ENCODE measurements around the gene NOL3. TPM values are rescaled to one million over a fixed set of nuclear protein-coding genes. Genes with fewer than 3 reads are reported as not detected.

The NOL3 gene
- total RNA-seq, 4 donors from 2014 or later = 64.3 to 116 (median 90.5) TPM

DNA sequence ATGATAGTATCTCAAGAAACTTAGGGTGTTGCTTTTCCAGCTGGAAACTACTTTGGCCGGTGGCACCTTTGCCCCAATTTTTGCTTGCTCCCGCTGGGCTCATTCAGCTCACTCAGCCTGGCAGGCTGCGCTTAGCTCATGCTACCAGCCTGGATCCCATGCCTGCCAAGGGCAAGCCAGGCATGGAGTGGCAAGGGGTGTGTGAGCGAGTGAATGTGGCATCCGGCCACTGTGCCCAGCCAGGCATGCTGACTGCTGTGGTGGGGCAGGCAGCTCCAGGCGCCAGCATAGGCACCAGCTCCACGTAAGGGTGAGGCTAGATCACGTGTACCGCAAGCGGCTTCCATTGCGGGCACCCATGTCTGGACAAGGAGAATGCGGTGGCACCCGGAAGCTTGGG is 28.9 kb upstream of the NOL3 start:
- TF ChIP-seq POLR2A (IDR thresholded peaks at IDR 0.05) (no peak), EP300 (IDR thresholded peaks at IDR 0.05) (no peak), CTCF (IDR thresholded peaks at IDR 0.05) (no peak), POLR2AphosphoS5 (IDR thresholded peaks at IDR 0.05) (no peak)
- no peaks in the 10 kb centered on the region for H3K9me3 ChIP-seq
- no peak for DNase-seq (ENCODE audit: low spot score in 2 of 2)
- H3K27me3 ChIP-seq = no peaks in the 10 kb centered on the region
- 89% methylated on average over 7 of the region's 13 CpGs for WGBS
- H3K36me3 ChIP-seq = peaks cover 91% of the 10 kb centered on the region
- no peak overlapping the region for H3K4me3 ChIP-seq
- H3K4me1 ChIP-seq = no peaks in the 10 kb centered on the region
- H3K27ac ChIP-seq = no peak overlapping the region

GRCh38 chr16:67142342-67142741 is 28.0 kb upstream of the NOL3 start:
- no peak for DNase-seq (ENCODE audit: low spot score in 2 of 2)
- TF ChIP-seq CTCF (IDR thresholded peaks at IDR 0.05) = no peak
- no peak for TF ChIP-seq POLR2AphosphoS5 (IDR thresholded peaks at IDR 0.05)
- TF ChIP-seq EP300 (IDR thresholded peaks at IDR 0.05) = no peak
- TF ChIP-seq POLR2A (IDR thresholded peaks at IDR 0.05) = no peak
- Histone ChIP-seq H3K27ac (no peak overlapping the region), H3K36me3 (peaks cover 91% of the 10 kb centered on the region), H3K9me3 (no peaks in the 10 kb centered on the region), H3K27me3 (no peaks in the 10 kb centered on the region), H3K4me1 (no peaks in the 10 kb centered on the region), H3K4me3 (no peak overlapping the region)
- 88% methylated on average over 9 of the region's 9 CpGs for WGBS

DNA sequence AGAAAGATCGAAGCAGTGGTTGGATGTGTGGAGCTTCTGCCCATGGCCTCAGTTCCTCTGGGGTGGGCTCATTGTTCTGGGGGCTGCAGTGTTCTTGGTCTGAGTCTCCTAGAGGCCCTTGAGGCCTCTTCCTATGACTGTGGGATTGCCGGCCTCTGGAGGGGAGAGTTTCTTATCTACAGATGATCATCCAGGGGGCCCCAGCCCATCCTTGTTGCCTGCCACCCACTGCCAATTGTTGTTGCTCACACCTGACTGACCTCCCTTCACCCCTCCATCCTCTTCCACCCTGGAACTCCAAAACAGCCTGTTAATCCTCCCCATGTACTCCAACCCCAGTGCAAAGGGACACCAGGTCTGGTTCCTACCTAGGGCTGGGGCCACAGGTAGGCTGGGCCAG is 25.4 kb upstream of the NOL3 start:
- WGBS = 100% methylated on average over 2 of the region's 2 CpGs
- TF ChIP-seq POLR2AphosphoS5 (IDR thresholded peaks at IDR 0.05) (no peak), POLR2A (IDR thresholded peaks at IDR 0.05) (no peak), CTCF (IDR thresholded peaks at IDR 0.05) (no peak), EP300 (IDR thresholded peaks at IDR 0.05) (no peak)

GRCh38 chr16:67145746-67146145 is 24.6 kb upstream of the NOL3 start:
- 93% methylated on average over 2 of the region's 2 CpGs for WGBS
- no peaks in the 10 kb centered on the region for H3K9me3 ChIP-seq
- TF ChIP-seq POLR2AphosphoS5 (IDR thresholded peaks at IDR 0.05) (no peak), CTCF (IDR thresholded peaks at IDR 0.05) (no peak), POLR2A (IDR thresholded peaks at IDR 0.05) (no peak), EP300 (IDR thresholded peaks at IDR 0.05) (no peak)

More for the DNA sequence above, 25.4 kb upstream of the NOL3 start:
- H3K27ac ChIP-seq = no peak overlapping the region
- H3K27me3 ChIP-seq = no peaks in the 10 kb centered on the region
- H3K4me3 ChIP-seq = no peak overlapping the region
- DNase-seq (ENCODE audit: low spot score in 2 of 2) = no peak
- no peaks in the 10 kb centered on the region for H3K9me3 ChIP-seq
- H3K4me1 ChIP-seq = peaks cover 7% of the 10 kb centered on the region
- peaks cover 85% of the 10 kb centered on the region for H3K36me3 ChIP-seq

DNA sequence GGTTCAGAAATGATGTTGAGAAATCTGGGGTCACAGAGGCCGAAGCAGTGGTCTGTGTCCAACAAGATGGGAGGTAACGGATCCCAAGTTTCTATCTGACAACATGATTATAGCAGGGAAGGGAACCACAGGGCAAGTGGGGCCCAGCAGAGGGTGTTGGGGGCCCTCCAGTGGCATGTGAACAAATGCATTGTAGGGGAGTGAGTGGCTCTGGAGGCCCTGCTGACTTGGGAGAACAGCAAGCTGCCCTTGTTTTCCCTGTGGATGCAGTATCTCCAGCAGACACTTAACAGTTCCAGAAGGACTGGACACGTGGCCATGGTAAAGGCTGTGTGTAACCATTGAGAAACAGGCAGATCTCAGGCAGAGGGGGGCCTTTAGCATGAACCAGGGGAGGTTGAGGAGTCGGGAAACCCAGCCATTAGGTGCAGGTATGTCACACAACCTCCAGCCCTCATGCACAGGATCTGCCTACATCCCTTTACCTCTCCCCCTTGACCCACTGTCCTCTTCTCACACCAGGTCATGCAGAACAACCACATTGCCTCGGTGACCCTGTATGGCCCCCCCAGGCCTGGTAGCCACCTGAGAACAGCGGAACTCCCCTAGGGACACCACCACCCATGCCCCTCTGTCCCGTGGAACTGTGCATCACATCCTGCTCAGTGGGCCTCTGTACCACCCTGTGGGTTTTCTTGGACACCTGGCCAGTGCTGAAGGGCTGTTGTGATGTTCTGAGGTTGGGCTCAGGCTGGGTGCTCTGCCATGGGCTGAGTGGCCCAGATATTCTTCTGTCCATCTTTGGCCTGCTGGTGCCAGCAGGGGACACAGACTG is 23.6 kb upstream of the NOL3 start:
- 80% methylated on average over 7 of the region's 7 CpGs for WGBS
- no peak overlapping the region for H3K4me3 ChIP-seq
- DNase-seq (ENCODE audit: low spot score in 2 of 2) = no peak
- TF ChIP-seq CTCF (IDR thresholded peaks at IDR 0.05) = no peak
- no peak for TF ChIP-seq POLR2AphosphoS5 (IDR thresholded peaks at IDR 0.05)
- TF ChIP-seq EP300 (IDR thresholded peaks at IDR 0.05) = no peak
- TF ChIP-seq POLR2A (IDR thresholded peaks at IDR 0.05) = no peak
- no peaks in the 10 kb centered on the region for H3K27me3 ChIP-seq
- peaks cover 23% of the 10 kb centered on the region for H3K4me1 ChIP-seq
- no peak overlapping the region for H3K27ac ChIP-seq
- no peaks in the 10 kb centered on the region for H3K9me3 ChIP-seq
- peaks cover 67% of the 10 kb centered on the region for H3K36me3 ChIP-seq

More at GRCh38 chr16:67145746-67146145, 24.6 kb upstream of the NOL3 start:
- Histone ChIP-seq H3K36me3 (peaks cover 77% of the 10 kb centered on the region), H3K4me1 (peaks cover 15% of the 10 kb centered on the region), H3K27me3 (no peaks in the 10 kb centered on the region), H3K4me3 (no peak overlapping the region), H3K27ac (no peak overlapping the region)
- DNase-seq (ENCODE audit: low spot score in 2 of 2) = no peak

All from suprapubic skin (tissue), 4 donors.